ENCODE measurements around the gene UBR2.
"Not testable (repeated sequence)": the region's sequence is repeated elsewhere in the genome, so short reads cannot be mapped to it uniquely, and the experiment has no call there.

The UBR2 gene

GRCh38 chr6:42551217-42551616 is 12.6 kb upstream of the UBR2 start:
- no peak overlapping the region for H3K4me3 ChIP-seq (ENCODE audit: low read depth, low read length)
- DNase-seq (ENCODE audit: low read depth), result no peak

- H3K4me3 ChIP-seq (ENCODE audit: low read depth, low read length), result no peak overlapping the region
- no peak for DNase-seq (ENCODE audit: low read depth)
These were observed 11.4 kb upstream of the UBR2 start for GRCh38 chr6:42552380-42552779.

GRCh38 chr6:42555477-42556457 is 8.1 kb upstream of the UBR2 start:
- no peak overlapping the region for H3K4me3 ChIP-seq (ENCODE audit: low read depth, low read length)
- DNase-seq (ENCODE audit: low read depth), result no peak

- H3K4me3 ChIP-seq (ENCODE audit: low read depth, low read length), result no peak overlapping the region
- no peak for DNase-seq (ENCODE audit: low read depth)
These were observed 7.4 kb upstream of the UBR2 start for GRCh38 chr6:42556462-42556861.

GRCh38 chr6:42559276-42559675 is 4.6 kb upstream of the UBR2 start:
- DNase-seq (ENCODE audit: low read depth); H3K4me3 ChIP-seq (ENCODE audit: low read depth, low read length): not testable (repeated sequence)

GRCh38 chr6:42561986-42562385 is 1.8 kb upstream of the UBR2 start:
- no peak overlapping the region for H3K4me3 ChIP-seq (ENCODE audit: low read depth, low read length)
- DNase-seq (ENCODE audit: low read depth), result no peak

GRCh38 chr6:42562788-42563405 is 932 bp upstream of the UBR2 start:
- no peak overlapping the region for H3K4me3 ChIP-seq (ENCODE audit: low read depth, low read length)
- no peak for DNase-seq (ENCODE audit: low read depth)

GRCh38 chr6:42564506-42564825 is 637 bp downstream of the UBR2 start:
- peak overlapping the region; percentile 99 for H3K4me3 ChIP-seq (ENCODE audit: low read depth, low read length)
- no peak for DNase-seq (ENCODE audit: low read depth)

GRCh38 chr6:42565823-42566613 is 2.2 kb downstream of the UBR2 start:
- peak overlapping the region; percentile 99 for H3K4me3 ChIP-seq (ENCODE audit: low read depth, low read length)
- no peak for DNase-seq (ENCODE audit: low read depth)

GRCh38 chr6:42566614-42567208 is 2.9 kb downstream of the UBR2 start:
- no peak for DNase-seq (ENCODE audit: low read depth)
- H3K4me3 ChIP-seq (ENCODE audit: low read depth, low read length), result no peak overlapping the region

GRCh38 chr6:42567237-42567636 is 3.4 kb downstream of the UBR2 start:
- H3K4me3 ChIP-seq (ENCODE audit: low read depth, low read length); DNase-seq (ENCODE audit: low read depth): not testable (repeated sequence)

GRCh38 chr6:42569102-42570028 is 5.5 kb downstream of the UBR2 start:
- DNase-seq (ENCODE audit: low read depth), result peak; percentile 70
- no peak overlapping the region for H3K4me3 ChIP-seq (ENCODE audit: low read depth, low read length)

- H3K4me3 ChIP-seq (ENCODE audit: low read depth, low read length), result no peak overlapping the region
- DNase-seq (ENCODE audit: low read depth), result no peak
These were observed 7.9 kb downstream of the UBR2 start for GRCh38 chr6:42571611-42572342.

GRCh38 chr6:42572523-42572922 is 8.7 kb downstream of the UBR2 start:
- DNase-seq (ENCODE audit: low read depth), result no peak
- H3K4me3 ChIP-seq (ENCODE audit: low read depth, low read length), result no peak overlapping the region

GRCh38 chr6:42576538-42576937 is 12.7 kb downstream of the UBR2 start:
- DNase-seq (ENCODE audit: low read depth); H3K4me3 ChIP-seq (ENCODE audit: low read depth, low read length): not testable (repeated sequence)

- H3K4me3 ChIP-seq (ENCODE audit: low read depth, low read length), result no peak overlapping the region
These were observed 34.5 kb downstream of the UBR2 start for GRCh38 chr6:42598300-42598699.

GRCh38 chr6:42599558-42599957 is 35.7 kb downstream of the UBR2 start:
- DNase-seq (ENCODE audit: low read depth), result no peak
- no peak overlapping the region for H3K4me3 ChIP-seq (ENCODE audit: low read depth, low read length)

More at GRCh38 chr6:42598300-42598699, 34.5 kb downstream of the UBR2 start:
- no peak for DNase-seq (ENCODE audit: low read depth)

GRCh38 chr6:42604150-42604549 is 40.3 kb downstream of the UBR2 start:
- H3K4me3 ChIP-seq (ENCODE audit: low read depth, low read length), result no peak overlapping the region
- DNase-seq (ENCODE audit: low read depth), result no peak
